Mesenchymal stem cell (in vitro differentiated cells and primary cell): Measurements from ENCODE around the gene OR51B2.
A peak's percentile ranks its signal among the peaks of the same experiment; 100 is the strongest.
"Not testable (repeated sequence)": the region's sequence is repeated elsewhere in the genome, so short reads cannot be mapped to it uniquely, and the experiment has no call there.

ENCODE experiments used
- DNase-seq: peaks from one replicate; pipeline ENCODE4 v3.0.0-alpha.2; 2013
- H2AFZ ChIP-seq: one replicate; pipeline ENCODE4 v1.6.1; 2013; ENCODE audit warnings: low read depth, mild to moderate bottlenecking, control low read depth, inconsistent platforms, low read length, moderate library complexity
- H2AK5ac ChIP-seq: 2 replicates; pipeline ENCODE4 v1.6.1; 2013; ENCODE audit warnings: low read length, moderate library complexity, mild to moderate bottlenecking, inconsistent platforms; ENCODE audit not compliant: severe bottlenecking
- H2BK120ac ChIP-seq: one replicate; pipeline ENCODE4 v1.6.1; 2013; ENCODE audit warnings: low read depth, mild to moderate bottlenecking, inconsistent platforms, low read length, moderate library complexity
- H2BK12ac ChIP-seq, 2 experiments: one replicate each; pipeline ENCODE4 v1.6.1; 2013; ENCODE audit warnings: inconsistent platforms in 2 of 2, low read length in 2 of 2, mild to moderate bottlenecking in 2 of 2, moderate library complexity in 2 of 2, control low read depth in 1 of 2
- H2BK15ac ChIP-seq: one replicate; pipeline ENCODE4 v1.6.1; 2013; ENCODE audit warnings: mild to moderate bottlenecking, low read depth, inconsistent platforms; ENCODE audit not compliant: poor library complexity, severe bottlenecking
- H2BK5ac ChIP-seq: 2 replicates; pipeline ENCODE4 v1.6.1; 2013; ENCODE audit warnings: low read depth, mild to moderate bottlenecking, low read length, control low read depth, inconsistent platforms; ENCODE audit not compliant: poor library complexity, severe bottlenecking
- H3K14ac ChIP-seq, 2 experiments: one replicate each; pipeline ENCODE4 v1.6.1; 2013; ENCODE audit warnings: inconsistent platforms in 2 of 2, low read length in 2 of 2, control low read depth in 1 of 2, mild to moderate bottlenecking in 1 of 2, moderate library complexity in 1 of 2
- H3K18ac ChIP-seq, 2 experiments: one replicate each; pipeline ENCODE4 v1.6.1; 2013; ENCODE audit warnings: inconsistent platforms in 2 of 2, low read length in 2 of 2, control low read depth in 1 of 2, low read depth in 1 of 2, mild to moderate bottlenecking in 1 of 2
- H3K23ac ChIP-seq, 2 experiments: one replicate each; pipeline ENCODE4 v1.6.1; 2013; ENCODE audit warnings: inconsistent platforms in 2 of 2, low read length in 2 of 2, mild to moderate bottlenecking in 2 of 2, moderate library complexity in 2 of 2, control low read depth in 1 of 2
- H3K27ac ChIP-seq: 2 replicates; pipeline ENCODE4 v1.5.1; 2013; ENCODE audit warnings: mild to moderate bottlenecking, moderate library complexity, low read length, control low read depth, inconsistent platforms; ENCODE audit not compliant: poor library complexity, severe bottlenecking
- H3K27me3 ChIP-seq, 2 experiments: 2 replicates each; pipeline versions ENCODE4 v1.6.1 to v1.7.0; 2013; ENCODE audit warnings: low read length in 2 of 2, mild to moderate bottlenecking in 2 of 2, moderate library complexity in 2 of 2, control low read depth in 1 of 2, inconsistent platforms in 1 of 2; ENCODE audit not compliant: control insufficient read depth in 1 of 2, insufficient read depth in 1 of 2
- H3K36me3 ChIP-seq, 2 experiments: 2 replicates each; pipeline versions ENCODE4 v1.6.1 to v1.7.0; 2013; ENCODE audit warnings: low read length in 2 of 2, control low read depth in 1 of 2, inconsistent platforms in 1 of 2, low read depth in 1 of 2, mild to moderate bottlenecking in 1 of 2; ENCODE audit not compliant: insufficient read depth in 2 of 2, control insufficient read depth in 1 of 2
- H3K4ac ChIP-seq, 2 experiments: one replicate each; pipeline ENCODE4 v1.6.1; 2013; ENCODE audit warnings: inconsistent platforms in 2 of 2, low read length in 2 of 2, mild to moderate bottlenecking in 2 of 2, moderate library complexity in 2 of 2, control low read depth in 1 of 2, low read depth in 1 of 2
- H3K4me1 ChIP-seq: 2 replicates; pipeline ENCODE4 v1.6.1; 2013; ENCODE audit warnings: low read depth, low read length, control low read depth; ENCODE audit not compliant: control insufficient read depth, insufficient read depth
- H3K4me2 ChIP-seq: 2 replicates; pipeline ENCODE4 v1.6.1; 2013; ENCODE audit warnings: low read length, mild to moderate bottlenecking, inconsistent platforms; ENCODE audit not compliant: poor library complexity, severe bottlenecking
- H3K4me3 ChIP-seq, 2 experiments: 2 replicates each; pipeline versions ENCODE4 v1.5.1 to v1.7.0; 2013; ENCODE audit warnings: low read length in 2 of 2, mild to moderate bottlenecking in 2 of 2, control low read depth in 1 of 2, low read depth in 1 of 2; ENCODE audit not compliant: insufficient read depth in 1 of 2
- H3K79me1 ChIP-seq: replicated peaks from 2 replicates; pipeline ENCODE4 v1.6.1; 2013; ENCODE audit warnings: mild to moderate bottlenecking, control low read depth, low read length, inconsistent platforms; ENCODE audit not compliant: poor library complexity, severe bottlenecking
- H3K9ac ChIP-seq: 2 replicates; pipeline ENCODE4 v1.7.0; 2013; ENCODE audit warnings: mild to moderate bottlenecking, low read length, moderate library complexity
- H3K9me3 ChIP-seq: 2 replicates; pipeline ENCODE4 v1.7.0; 2013; ENCODE audit warnings: mild to moderate bottlenecking, low read length; ENCODE audit not compliant: control insufficient read depth
- H4K8ac ChIP-seq: one replicate; pipeline ENCODE4 v1.6.1; 2013; ENCODE audit warnings: inconsistent platforms, mild to moderate bottlenecking, low read length, moderate library complexity
- H4K91ac ChIP-seq: one replicate; pipeline ENCODE4 v1.6.1; 2013; ENCODE audit warnings: mild to moderate bottlenecking, low read length, inconsistent platforms
- WGBS: methylation state at CpG from one replicate; pipeline ENCODE4 v1.1.7; 2013; ENCODE audit warnings: mixed read lengths; 5-methylcytosine and 5-hydroxymethylcytosine counted together

Gene OR51B2

DNA sequence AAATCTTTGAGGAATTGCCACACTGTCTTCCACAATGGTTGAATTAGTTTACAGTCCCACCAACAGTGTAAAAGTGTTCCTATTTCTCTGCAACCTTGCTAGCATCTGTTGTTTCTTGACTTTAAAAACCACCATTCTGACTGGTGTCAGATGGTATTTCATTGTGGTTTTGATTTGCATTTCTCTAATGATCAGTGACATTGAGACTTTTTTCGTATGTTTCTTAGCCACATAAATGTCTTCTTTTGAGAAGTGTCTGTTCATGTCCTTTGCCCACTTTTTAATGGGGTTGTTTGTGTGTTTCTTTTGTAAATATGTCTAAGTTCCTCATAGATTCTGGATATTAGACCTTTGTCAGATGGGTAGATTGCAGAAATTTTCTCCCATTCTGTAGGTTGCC lies 13.2 kb upstream of the OR51B2 start:
- H3K4ac ChIP-seq, H3K9ac ChIP-seq, H3K23ac ChIP-seq, H3K9me3 ChIP-seq, H3K18ac ChIP-seq, H2BK5ac ChIP-seq, H2AFZ ChIP-seq, H3K27ac ChIP-seq, H4K8ac ChIP-seq, H2BK15ac ChIP-seq, H2BK120ac ChIP-seq, H3K36me3 ChIP-seq, H2BK12ac ChIP-seq, H3K4me2 ChIP-seq, H2AK5ac ChIP-seq, H3K27me3 ChIP-seq, H3K4me3 ChIP-seq, H3K14ac ChIP-seq, H3K4me1 ChIP-seq, H4K91ac ChIP-seq, DNase-seq, H3K79me1 ChIP-seq: not testable (repeated sequence)
- 100% methylated on average over 1 of the region's 1 CpG for WGBS

- no peak overlapping the region for H2BK5ac ChIP-seq
- H3K14ac ChIP-seq: no peak overlapping the region
- no peak overlapping the region for H3K18ac ChIP-seq
- H3K4me3 ChIP-seq: no peak overlapping the region
- H3K27ac ChIP-seq: no peak overlapping the region
- H3K4me1 ChIP-seq: no peaks in the 10 kb centered on the region
- H2BK15ac ChIP-seq: no peak overlapping the region
- no peak overlapping the region for H4K91ac ChIP-seq
- H2BK12ac ChIP-seq: no peak overlapping the region
- H4K8ac ChIP-seq: no peak overlapping the region
- no peak overlapping the region for H3K4ac ChIP-seq
- no peaks in the 10 kb centered on the region for H3K79me1 ChIP-seq
- H3K4me2 ChIP-seq: no peak overlapping the region
- no peak overlapping the region for H2AFZ ChIP-seq
- H3K36me3 ChIP-seq: no peaks in the 10 kb centered on the region
- H3K27me3 ChIP-seq: no peaks in the 10 kb centered on the region
- no peak overlapping the region for H2BK120ac ChIP-seq
- no peak overlapping the region for H3K23ac ChIP-seq
- H2AK5ac ChIP-seq: no peak overlapping the region
- peak; percentile 36 for DNase-seq
- H3K9me3 ChIP-seq: no peaks in the 10 kb centered on the region
- no peak overlapping the region for H3K9ac ChIP-seq
Observed at GRCh38 chr11:5336331-5336730, 12.2 kb upstream of the OR51B2 start.

- Histone ChIP-seq H3K36me3 (no peaks in the 10 kb centered on the region), H3K23ac (peak overlapping the region in 1 of 2 experiments; percentile 37), H3K9ac (no peak overlapping the region), H3K4me2 (no peak overlapping the region), H4K8ac (no peak overlapping the region), H3K14ac (no peak overlapping the region), H2BK12ac (no peak overlapping the region), H3K79me1 (no peaks in the 10 kb centered on the region), H4K91ac (no peak overlapping the region), H2AK5ac (no peak overlapping the region), H3K27ac (no peak overlapping the region), H2AFZ (no peak overlapping the region), H2BK120ac (no peak overlapping the region), H2BK5ac (no peak overlapping the region), H3K4ac (no peak overlapping the region), H3K9me3 (no peaks in the 10 kb centered on the region), H3K4me1 (no peaks in the 10 kb centered on the region), H3K27me3 (no peaks in the 10 kb centered on the region), H2BK15ac (no peak overlapping the region), H3K18ac (no peak overlapping the region), H3K4me3 (no peak overlapping the region)
- WGBS: no CpG with 5 or more reads among the region's 1 CpG
- DNase-seq: no peak
Observed at GRCh38 chr11:5335170-5335569, 11.1 kb upstream of the OR51B2 start.

DNA sequence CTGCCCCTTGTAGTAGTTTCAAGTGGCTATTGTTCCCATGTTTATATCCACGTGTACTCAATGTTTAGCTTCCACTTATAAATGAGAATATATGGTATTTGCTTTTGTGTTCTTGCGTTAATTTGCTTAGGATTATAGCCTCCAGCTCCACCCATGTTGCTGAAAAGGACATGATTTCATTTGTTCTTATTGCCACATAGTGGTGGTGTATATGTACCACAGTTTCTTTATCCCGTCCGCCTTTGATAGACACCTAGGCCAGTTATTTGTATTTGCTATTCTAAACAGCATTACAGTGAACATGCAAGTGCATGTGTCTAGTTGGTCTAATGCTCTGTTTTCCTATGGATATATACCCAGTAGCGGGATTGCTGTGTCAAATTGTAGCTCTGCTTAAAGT lies 6.8 kb downstream of the OR51B2 start:
- WGBS: 88% methylated on average over 3 of the region's 5 CpGs

More for the DNA sequence above, 6.8 kb downstream of the OR51B2 start:
- H3K4me1 ChIP-seq: no peaks in the 10 kb centered on the region
- no peak overlapping the region for H2BK15ac ChIP-seq
- no peak overlapping the region for H3K4me2 ChIP-seq
- H2BK12ac ChIP-seq: no peak overlapping the region
- no peak overlapping the region for H2BK5ac ChIP-seq
- no peak overlapping the region for H2BK120ac ChIP-seq
- DNase-seq: no peak
- H3K4me3 ChIP-seq: no peak overlapping the region
- H3K9ac ChIP-seq: no peak overlapping the region
- no peak overlapping the region for H3K23ac ChIP-seq
- H3K14ac ChIP-seq: no peak overlapping the region
- no peak overlapping the region for H3K18ac ChIP-seq
- H3K79me1 ChIP-seq: no peaks in the 10 kb centered on the region
- H4K91ac ChIP-seq: no peak overlapping the region
- no peaks in the 10 kb centered on the region for H3K36me3 ChIP-seq
- no peaks in the 10 kb centered on the region for H3K27me3 ChIP-seq
- H3K4ac ChIP-seq: no peak overlapping the region
- no peaks in the 10 kb centered on the region for H3K9me3 ChIP-seq
- no peak overlapping the region for H2AFZ ChIP-seq
- H4K8ac ChIP-seq: no peak overlapping the region
- no peak overlapping the region for H3K27ac ChIP-seq
- no peak overlapping the region for H2AK5ac ChIP-seq
